GM13977 (cell line): ENCODE measurements around the gene MIB2.

Experiments used
- DNase-seq: peaks from one replicate; pipeline ENCODE4 v3.0.0; 2012; ENCODE audit warnings: low spot score
- in situ Hi-C: fragments of 300-500 bp; cut with MboI; formaldehyde crosslinking; loops from one replicate; pipeline ENCODE4 v1.12.0; 2022; ENCODE audit warnings: low sequenced_read_pairs, low pct_unique_long_range_greater_than_20kb, mixed read lengths, inconsistent platforms; ENCODE audit not compliant: unreplicated experiment
- TF ChIP-seq, protein P1 (sequence below): IDR thresholded peaks from 2 replicates; pipeline ENCODE4 v1.5.1; 2012; ENCODE audit warnings: mild to moderate bottlenecking, control low read depth; ENCODE audit not compliant: insufficient read depth; ENCODE audit errors: extremely low read depth, missing control alignments

Gene MIB2

DNA sequence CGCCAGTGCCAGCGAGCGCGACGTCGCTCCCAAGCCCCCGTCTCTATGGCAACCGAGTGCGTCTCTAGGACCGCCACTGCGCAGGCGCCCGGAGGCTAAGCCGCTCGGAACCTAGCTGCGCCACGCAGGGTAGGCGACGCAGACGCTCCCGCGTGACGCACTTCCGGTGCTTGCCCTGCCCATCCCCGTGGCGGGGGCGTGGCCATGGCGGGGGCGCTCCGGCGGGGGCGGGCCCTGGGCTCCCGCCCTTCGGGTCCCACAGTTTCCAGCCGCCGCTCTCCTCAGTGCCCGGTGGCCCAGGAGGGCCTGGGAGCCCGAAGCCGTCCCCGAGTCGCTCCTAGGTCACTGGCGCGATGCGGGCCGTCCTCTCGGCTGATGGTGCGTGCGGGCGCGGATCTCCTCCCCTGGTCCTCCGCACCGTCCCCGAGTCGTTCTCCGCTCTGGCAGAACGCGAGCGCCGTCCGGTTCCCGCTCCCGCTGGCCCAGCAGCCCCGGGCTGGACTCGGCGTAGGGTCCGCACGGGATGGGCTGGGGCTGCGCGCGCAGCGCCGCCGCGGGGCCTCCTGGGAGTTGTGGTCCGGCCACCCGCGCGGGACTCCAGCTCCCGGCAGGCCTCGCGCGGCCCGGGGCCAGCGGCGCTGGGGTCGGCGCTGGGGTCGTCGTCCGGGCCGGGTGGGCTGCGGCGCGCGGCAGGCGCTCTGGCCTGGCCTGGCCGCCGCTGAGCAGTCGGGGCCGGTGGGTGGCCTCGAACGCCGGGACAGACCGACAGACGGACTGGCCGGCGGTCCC, at the start of gene MIB2:
Gene MIB2 (plus strand): TSS at position 245 of the 789 bp plus-strand sequence. CDS start 7,953 bp downstream, outside the sequence.
- peak; percentile 100 for DNase-seq
- TF ChIP-seq, protein P1, sequence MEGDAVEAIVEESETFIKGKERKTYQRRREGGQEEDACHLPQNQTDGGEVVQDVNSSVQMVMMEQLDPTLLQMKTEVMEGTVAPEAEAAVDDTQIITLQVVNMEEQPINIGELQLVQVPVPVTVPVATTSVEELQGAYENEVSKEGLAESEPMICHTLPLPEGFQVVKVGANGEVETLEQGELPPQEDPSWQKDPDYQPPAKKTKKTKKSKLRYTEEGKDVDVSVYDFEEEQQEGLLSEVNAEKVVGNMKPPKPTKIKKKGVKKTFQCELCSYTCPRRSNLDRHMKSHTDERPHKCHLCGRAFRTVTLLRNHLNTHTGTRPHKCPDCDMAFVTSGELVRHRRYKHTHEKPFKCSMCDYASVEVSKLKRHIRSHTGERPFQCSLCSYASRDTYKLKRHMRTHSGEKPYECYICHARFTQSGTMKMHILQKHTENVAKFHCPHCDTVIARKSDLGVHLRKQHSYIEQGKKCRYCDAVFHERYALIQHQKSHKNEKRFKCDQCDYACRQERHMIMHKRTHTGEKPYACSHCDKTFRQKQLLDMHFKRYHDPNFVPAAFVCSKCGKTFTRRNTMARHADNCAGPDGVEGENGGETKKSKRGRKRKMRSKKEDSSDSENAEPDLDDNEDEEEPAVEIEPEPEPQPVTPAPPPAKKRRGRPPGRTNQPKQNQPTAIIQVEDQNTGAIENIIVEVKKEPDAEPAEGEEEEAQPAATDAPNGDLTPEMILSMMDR = no peak
- in situ Hi-C loops = no loop called here

DNA sequence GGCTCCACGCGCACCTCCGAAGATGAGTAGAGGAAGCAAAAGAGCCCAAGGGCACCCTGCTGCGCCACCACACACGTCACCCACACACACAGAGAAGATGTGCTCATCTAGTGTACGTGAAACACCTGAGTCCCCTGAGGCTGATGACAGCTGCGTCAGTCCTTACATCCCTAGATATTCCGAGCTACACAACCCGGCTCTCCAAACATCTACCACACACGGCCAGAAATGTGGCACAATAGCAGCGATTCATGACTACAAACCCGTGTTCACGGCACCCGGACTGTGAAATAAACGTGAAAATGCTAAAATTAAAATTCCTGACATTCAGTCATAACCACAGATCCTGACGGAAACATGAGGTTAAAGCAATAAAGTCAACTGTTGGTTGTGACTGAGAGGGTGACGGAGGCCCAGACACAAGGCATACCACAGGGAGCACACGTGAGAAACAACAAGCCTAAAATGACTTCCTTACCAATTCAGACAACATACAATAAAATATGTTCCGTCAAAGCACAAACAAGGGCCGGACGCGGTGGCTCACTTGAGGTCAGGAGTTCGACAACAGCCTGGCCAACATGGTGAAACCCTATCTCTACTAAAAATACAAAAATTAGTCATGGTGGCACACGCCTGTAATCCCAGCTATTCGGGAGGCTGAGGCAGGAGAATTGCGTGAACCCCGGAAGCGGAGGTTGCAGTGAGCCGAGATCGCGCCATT, 48.0 kb upstream of the MIB2 start:
- in situ Hi-C loops = no loop called here
- no peak for DNase-seq
- TF ChIP-seq, protein P1 = no peak

DNA sequence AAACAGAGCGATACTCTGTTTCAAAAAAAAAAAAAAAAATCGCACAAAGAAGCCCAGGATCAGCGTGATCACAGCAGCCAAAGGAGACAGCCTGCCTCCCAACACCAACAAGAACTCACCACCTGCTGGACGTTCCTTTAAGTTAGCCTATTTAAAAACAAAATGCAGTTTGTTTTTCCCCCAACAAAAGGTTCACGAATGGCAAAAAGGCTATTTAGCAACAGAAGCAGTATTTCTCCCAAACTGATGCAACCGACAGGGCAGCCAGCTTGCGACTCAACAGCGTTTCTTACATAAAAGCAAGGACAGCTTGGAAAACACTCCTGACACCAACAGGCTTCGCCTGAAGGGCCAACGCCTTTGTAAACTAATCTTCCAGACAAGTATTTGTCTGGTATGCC, 47.4 kb upstream of the MIB2 start:
- no peak for DNase-seq
- TF ChIP-seq, protein P1 = no peak
- in situ Hi-C loops = no loop called here

DNA sequence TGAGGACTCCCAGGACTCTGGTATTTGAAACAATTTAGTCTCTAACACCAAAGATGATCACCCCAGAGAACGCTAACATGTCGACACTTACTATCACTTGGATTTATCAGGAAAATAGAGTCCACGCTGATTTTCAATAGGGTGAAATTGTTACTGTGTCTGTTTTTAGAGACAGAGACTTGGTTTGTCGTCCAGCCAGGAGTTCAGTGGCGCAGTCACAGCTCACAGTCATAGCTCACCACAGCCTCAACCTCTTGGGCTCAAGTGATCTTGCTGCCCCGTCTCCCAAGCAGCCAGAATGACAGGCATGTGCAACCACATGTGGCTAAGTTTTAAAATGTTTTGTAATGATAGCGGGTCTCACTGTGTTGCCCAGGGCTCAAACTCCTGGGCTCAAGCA, 46.0 kb upstream of the MIB2 start:
- in situ Hi-C loops = no loop called here
- DNase-seq = no peak
- TF ChIP-seq, protein P1 = no peak

DNA sequence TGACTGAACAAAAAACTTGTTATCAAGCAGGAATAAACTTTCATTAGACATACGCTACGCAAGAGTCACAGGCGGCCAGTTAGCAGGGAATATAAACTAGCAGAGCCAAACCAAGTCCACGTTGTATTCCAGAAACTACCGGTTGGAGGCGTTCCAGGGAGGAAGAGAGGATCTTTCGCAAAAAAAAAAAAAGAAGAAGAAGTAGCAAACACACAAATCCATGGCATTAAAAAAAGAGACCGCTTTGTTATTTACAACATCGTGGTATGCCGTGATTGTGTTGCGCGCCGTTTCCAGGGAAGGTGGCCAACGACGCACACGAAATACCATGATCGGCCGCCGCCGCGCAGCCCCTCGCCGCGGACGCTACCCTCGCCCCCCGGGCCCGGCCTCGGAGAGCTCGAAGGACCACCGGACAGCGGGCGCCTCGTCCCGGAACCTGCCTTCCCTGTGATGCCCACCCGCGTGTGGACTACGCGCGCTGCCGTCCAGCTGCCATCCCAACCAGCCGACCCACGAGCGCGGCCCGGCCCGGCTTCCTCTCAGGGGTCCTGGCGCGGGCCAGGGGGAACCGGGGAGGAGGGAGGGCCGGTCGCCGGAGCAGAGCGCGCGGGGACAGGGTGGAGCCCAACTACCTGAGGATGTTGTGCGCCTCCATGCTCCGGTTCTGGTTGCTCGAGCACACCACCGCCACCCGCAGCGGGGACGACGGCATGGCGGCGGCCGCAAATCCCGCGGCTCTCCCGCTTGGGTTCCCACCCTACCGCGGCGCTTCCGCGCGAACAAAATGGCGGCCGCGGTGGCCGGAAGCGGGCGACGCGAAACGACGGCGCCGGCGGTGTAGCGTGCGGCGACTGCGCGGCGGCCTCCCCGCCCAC, 41.2 kb upstream of the MIB2 start:
- peak; percentile 90 for DNase-seq
- in situ Hi-C loops = no loop called here
- TF ChIP-seq, protein P1 = peak; percentile 21

DNA sequence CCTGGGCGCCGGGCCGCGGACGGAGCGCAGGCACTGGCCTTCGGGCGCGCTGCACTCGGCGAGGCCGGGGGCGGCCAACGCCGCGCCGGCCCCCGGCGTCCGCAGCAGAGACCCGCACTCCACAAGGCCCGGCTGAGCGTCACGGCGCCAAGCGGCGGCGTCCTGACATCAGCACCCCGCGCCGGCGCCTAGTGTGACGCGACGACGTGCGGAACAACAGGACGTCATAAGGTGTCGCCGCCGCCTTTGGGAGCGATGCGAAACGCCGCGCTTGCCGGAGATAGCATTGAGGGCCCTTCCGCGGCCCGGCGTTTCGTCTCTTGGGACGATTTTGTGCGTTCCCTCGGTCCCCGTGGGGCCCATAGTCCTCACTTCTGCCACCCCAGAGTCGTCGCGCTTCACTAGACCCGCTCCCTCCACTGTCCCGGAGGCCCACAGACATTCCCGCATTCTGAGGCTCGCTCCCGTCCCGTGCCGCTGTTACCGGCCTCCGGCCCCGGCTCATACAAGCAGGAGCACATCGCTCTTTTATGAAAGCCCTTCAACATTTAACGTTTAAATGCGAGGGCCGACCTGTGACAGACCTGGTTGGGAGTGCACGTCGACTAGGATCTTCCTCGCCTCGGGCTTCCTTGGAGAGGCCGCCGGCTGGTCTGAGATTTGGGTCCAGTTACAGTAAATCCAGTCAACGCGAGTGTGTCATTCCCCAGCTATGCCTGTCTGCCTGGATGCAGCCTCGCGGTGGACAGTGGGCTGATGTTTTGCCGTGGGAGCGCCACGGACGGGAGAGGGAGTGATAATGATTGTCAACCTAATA, 40.4 kb upstream of the MIB2 start, which contains the start of gene SSU72:
Gene SSU72 (minus strand): TSS at position 143 of the 817 bp plus-strand sequence. CDS start 306 bp downstream, outside the sequence.
- in situ Hi-C loops = no loop called here
- peak; percentile 99 for DNase-seq
- TF ChIP-seq, protein P1 = no peak
